ENCODE data around the gene ZNF311. TPM values are rescaled to one million over a fixed set of nuclear protein-coding genes. Genes with fewer than 3 reads are reported as not detected.

Gene ZNF311
- total and polyA plus RNA-seq, 2 of the 13 experiments (the other 11 are each of a cell fraction or from before 2014, with no cell fraction given) = not detected

DNA sequence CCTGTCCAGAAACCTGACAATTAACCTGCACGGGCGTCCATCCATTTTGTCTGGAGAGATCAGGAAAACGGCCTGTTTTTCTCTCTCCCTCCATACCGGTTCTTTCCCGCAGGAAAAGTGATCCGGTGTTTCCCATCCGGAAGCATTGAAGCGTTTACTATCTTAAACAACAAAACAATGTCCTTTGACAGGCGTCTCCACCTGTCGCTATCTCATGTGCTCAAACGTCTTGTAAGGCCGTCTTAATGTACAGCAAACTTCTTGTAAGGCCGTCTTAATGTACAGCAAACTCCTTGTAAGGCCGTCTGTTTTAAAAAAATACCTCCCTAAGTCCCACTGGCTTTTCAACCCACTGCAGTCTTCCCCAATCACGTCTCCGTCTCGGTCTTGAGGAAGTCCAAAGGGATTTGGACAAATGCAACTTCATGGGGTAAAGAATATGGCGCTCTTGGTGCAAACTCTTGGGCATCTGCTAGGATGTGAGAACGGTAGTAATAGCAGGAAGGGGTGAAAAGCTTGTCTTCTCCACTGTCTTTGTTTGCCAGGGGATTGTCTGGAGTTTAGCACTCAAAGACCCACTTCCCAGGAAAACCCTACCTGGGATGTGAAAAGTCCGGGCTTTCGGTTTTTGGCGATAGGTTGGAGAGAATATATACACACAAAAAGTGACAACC is 51.4 kb downstream of the ZNF311 start (continued):
- TF ChIP-seq CTCF (CRISPR knock-in tag; IDR thresholded peaks at IDR 0.05) (no peak), ZNF839 (CRISPR knock-in tag; IDR thresholded peaks at IDR 0.05; ENCODE audit: borderline replicate concordance) (no peak), MED13 (CRISPR knock-in tag; IDR thresholded peaks at IDR 0.05) (no peak), SAP130 (CRISPR knock-in tag; IDR thresholded peaks at IDR 0.05; ENCODE audit: low read depth) (peak; percentile 15; the same call in 1 of the 2 replicates), ZNF768 (CRISPR knock-in tag; IDR thresholded peaks at IDR 0.05) (no peak), MXD3 (CRISPR knock-in tag; IDR thresholded peaks at IDR 0.05) (no peak), SMARCC2 (IDR thresholded peaks at IDR 0.05) (no peak), HMGXB3 (CRISPR knock-in tag; IDR thresholded peaks at IDR 0.05; ENCODE audit: borderline replicate concordance) (0 out of 2 replicates have a peak, but pooled peaks have one; percentile 10), ZNF674 (CRISPR knock-in tag; IDR thresholded peaks at IDR 0.05; ENCODE audit: low read depth) (0 out of 2 replicates have a peak, but pooled peaks have one; percentile 45), ZNF777 (CRISPR knock-in tag; IDR thresholded peaks at IDR 0.05) (peak; percentile 52), ZBTB38 (CRISPR knock-in tag; IDR thresholded peaks at IDR 0.05) (0 out of 2 replicates have a peak, but pooled peaks have one; percentile 0), NFYC (CRISPR knock-in tag; IDR thresholded peaks at IDR 0.05) (no peak), TEAD3 (CRISPR knock-in tag; optimal IDR thresholded peaks at IDR 0.05; ENCODE audit: borderline replicate concordance) (no peak), ZNF160 (CRISPR knock-in tag; IDR thresholded peaks at IDR 0.05) (no peak), ZNF274 (CRISPR knock-in tag; IDR thresholded peaks at IDR 0.05) (no peak), KLF12 (CRISPR knock-in tag; IDR thresholded peaks at IDR 0.05; ENCODE audit: borderline replicate concordance) (0 out of 2 replicates have a peak, but pooled peaks have one; percentile 30)
- TF ChIP-seq, protein P1, sequence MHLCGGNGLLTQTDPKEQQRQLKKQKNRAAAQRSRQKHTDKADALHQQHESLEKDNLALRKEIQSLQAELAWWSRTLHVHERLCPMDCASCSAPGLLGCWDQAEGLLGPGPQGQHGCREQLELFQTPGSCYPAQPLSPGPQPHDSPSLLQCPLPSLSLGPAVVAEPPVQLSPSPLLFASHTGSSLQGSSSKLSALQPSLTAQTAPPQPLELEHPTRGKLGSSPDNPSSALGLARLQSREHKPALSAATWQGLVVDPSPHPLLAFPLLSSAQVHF (CRISPR knock-in tag; IDR thresholded peaks at IDR 0.05) = no peak
- TF ChIP-seq, protein P2, sequence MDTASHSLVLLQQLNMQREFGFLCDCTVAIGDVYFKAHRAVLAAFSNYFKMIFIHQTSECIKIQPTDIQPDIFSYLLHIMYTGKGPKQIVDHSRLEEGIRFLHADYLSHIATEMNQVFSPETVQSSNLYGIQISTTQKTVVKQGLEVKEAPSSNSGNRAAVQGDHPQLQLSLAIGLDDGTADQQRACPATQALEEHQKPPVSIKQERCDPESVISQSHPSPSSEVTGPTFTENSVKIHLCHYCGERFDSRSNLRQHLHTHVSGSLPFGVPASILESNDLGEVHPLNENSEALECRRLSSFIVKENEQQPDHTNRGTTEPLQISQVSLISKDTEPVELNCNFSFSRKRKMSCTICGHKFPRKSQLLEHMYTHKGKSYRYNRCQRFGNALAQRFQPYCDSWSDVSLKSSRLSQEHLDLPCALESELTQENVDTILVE (CRISPR knock-in tag; IDR thresholded peaks at IDR 0.05) = no peak
- TF ChIP-seq, protein P3, sequence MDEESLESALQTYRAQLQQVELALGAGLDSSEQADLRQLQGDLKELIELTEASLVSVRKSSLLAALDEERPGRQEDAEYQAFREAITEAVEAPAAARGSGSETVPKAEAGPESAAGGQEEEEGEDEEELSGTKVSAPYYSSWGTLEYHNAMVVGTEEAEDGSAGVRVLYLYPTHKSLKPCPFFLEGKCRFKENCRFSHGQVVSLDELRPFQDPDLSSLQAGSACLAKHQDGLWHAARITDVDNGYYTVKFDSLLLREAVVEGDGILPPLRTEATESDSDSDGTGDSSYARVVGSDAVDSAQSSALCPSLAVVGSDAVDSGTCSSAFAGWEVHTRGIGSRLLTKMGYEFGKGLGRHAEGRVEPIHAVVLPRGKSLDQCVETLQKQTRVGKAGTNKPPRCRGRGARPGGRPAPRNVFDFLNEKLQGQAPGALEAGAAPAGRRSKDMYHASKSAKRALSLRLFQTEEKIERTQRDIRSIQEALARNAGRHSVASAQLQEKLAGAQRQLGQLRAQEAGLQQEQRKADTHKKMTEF (CRISPR knock-in tag; IDR thresholded peaks at IDR 0.05) = 0 out of 2 replicates have a peak, but pooled peaks have one; percentile 16
- TF ChIP-seq, protein P4, sequence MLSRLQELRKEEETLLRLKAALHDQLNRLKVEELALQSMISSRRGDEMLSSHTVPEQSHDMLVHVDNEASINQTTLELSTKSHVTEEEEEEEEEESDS (CRISPR knock-in tag; IDR thresholded peaks at IDR 0.05; ENCODE audit: borderline replicate concordance) = no peak
